HG03342 (cell line): ENCODE measurements around the gene PXN.
"Not testable (repeated sequence)": the region's sequence is repeated elsewhere in the genome, so short reads cannot be mapped to it uniquely, and the experiment has no call there.

Source experiments
- ATAC-seq: cut with Tn5 transposase; IDR thresholded peaks from one replicate; pipeline ENCODE4 v1.9.1; 2021; ENCODE audit warnings: mild to moderate bottlenecking, moderate library complexity; ENCODE audit not compliant: unreplicated experiment

PXN gene

GRCh38 chr12:120227233-120228040 is 38.1 kb downstream of the PXN start:
- no peak for ATAC-seq

DNA sequence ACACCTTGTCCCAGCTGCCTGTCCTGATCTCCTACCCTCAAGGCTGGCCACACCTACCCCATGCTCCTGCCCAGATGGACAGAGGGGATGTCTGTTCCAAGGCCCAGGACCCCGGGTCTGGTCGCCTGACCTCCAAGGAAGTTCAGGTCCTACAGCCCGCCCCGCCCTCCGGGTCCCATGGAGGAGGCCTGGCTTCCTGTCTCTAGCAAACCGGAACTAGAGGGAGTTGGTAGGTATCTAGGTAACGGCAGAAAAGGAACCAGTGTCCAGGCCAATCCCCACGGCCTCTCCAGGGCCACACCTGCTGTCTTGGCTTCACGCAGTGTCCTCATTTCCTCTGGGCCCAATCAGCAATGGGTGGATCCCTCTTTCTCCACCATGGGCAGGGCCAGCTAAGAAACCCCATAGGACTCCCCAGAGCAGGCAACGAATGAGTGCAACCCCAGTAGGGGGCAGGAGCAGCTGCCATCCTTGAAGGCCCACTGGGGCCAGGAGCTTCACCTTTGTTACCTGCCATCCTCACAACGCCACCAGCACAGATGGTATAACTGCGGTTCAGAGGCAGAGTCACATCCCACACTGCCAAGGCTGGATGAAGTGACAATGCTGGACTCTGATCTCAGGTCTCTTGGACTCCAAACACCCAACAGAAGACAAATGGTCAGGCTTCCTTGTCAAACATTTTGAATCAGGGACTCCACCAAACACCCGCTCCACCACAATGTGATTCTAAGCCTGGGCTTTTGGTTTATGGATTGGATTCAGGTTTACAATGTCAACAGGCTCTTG is 39.5 kb downstream of the PXN start:
- ATAC-seq = no peak

DNA sequence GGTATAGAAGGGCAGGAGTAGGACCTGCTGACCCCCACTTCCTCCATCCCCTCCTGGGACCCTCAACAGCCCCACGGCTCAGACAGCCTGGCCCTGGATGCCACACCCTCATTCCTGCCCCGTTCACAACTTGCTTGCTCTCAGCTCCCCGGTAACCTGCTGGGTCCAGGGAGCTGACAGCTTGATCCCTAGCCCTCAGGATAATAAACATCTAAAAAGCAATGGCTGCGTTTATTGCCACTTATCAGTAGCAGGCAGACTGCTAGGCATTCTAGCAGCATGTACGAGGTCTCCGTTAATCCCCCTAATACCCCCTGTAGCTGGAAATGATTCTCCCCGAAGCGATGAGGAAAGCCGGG is 40.4 kb downstream of the PXN start:
- no peak for ATAC-seq

- ATAC-seq = no peak
Measured at GRCh38 chr12:120224304-120225199, 41.0 kb downstream of the PXN start.

DNA sequence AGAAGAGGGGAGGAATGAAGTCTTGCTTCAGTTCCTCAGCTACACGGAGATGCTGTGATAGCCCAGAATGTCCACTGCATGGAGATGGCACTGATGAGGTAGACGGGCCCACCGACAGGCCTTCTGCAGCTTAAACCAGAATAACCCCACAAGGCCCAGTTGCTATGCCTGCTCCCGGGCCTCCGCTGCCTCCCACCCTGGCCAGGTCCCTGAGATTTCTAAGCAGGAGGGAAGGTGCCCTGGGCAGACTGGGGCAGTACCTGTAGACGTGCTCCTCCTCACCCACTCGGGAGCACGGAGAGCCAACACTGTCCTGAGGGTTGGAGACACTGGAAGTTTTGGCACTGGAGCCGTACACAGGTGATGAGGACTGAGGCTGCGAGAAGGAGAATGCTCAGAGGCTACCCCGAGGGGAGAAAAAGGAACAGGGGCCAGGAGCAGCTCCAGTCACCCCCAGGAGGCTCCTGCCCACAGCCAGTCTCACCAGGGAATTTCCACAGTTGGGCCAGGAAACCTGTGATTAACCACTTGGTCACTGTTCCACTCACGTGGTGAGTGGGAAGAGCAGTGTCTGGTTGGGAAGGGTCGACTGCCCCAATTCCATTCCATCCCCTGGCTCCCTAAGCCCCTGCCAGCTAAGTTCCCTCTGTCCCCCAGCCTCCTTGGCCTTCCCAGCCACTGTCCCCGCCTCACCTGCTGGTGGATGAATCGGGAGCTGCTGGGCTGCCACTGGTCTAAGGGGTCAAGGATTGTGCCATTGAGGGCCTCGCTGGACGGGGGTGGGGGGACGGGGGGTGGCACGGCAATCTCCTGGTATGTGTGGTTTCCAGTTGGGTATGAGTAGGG is 41.8 kb downstream of the PXN start:
- ATAC-seq = no peak

DNA sequence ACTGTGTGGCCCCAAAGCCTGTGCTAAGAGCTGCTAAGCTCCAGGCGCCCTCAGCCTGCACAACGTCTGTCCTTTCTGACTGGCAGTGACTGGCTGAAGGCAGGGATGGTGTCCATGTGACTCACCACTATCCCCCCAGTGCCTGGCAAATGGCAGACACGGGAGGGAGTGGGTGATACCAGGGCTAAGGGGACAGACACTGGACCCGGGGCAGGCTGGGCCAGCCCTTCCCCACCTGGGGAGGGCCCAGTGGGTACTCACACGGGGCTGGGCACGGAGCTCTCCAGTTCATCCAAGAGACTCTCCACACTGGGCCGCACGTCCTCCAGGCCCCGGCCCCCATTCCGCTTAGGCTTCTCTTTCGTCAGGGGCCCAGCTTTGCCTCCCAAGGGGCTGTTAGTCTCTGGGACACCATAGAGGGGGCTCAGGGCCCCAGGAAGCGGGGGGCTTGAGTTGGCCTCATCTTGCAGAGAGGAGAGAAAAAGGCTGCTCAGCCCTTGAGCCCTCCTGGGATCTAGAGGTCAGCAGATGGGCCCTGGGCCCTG is 43.2 kb downstream of the PXN start:
- ATAC-seq = no peak

DNA sequence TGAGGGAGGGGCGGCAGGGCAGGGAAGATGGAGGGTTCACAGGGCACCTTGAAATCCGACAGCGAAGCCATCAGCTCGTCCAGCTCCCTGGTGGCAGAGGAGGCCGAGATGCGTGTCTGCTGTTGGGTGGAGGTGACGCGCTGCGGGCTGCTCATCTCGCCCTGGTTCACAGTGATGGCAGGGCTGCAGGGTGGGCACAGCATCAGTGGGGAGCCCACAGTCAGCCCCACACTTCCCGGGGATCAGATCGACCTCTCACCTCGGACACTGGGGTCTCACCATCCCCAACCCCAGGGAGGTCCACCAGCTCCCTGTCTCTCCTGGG is 44.0 kb downstream of the PXN start:
- ATAC-seq = no peak

GRCh38 chr12:120220838-120221575 is 44.5 kb downstream of the PXN start:
- ATAC-seq = no peak

GRCh38 chr12:120218680-120219606 is 46.6 kb downstream of the PXN start:
- ATAC-seq = no peak

- ATAC-seq = no peak
Measured at GRCh38 chr12:120216742-120217605, 48.6 kb downstream of the PXN start.

DNA sequence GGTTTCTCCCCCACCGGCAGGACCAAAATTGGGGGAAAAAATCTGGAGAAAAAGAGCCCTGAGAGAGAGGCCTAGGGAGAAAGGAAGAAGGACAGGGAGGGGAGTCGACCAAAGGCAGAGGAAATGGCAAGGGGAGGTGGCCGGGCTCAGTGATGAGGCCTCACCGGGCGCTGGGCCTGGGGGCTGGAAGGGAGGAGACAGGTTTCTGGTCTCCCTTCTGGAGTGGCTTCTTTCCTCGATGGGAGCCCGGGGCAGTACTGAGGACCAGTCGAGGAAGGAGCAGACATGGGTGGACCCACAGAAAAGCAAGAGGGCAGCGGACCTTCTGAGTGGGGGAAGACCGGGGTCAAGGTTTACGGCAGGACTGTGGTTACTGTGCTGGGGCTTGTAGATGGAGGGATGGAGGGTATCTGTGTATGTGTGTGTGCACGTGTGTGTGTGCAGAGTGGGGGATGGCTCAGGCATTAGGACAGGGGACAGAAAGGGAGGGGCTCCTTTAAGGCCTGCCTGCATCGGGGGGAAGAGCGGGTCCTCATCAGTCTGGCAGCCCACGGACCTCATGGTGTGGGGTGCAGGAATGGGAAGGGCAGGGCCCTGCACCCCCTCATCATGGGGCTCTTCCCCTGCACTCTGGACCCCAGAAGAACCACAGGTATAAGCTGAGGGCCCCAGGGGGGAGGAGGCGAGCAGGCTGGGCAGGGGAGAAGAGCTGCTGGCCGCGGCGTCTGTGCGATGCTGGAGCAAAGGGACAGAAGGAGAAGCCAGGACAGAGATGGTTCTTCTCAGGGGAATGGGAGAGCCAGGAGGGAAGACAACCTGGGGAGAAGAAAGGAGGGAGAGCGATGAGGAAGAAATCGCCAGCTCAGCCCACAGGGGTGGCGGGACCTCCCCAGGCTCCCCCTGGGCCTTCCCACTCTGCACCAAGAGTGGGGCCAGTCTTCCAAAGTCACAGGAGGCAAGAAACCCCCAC is 49.5 kb downstream of the PXN start:
- ATAC-seq = no peak

DNA sequence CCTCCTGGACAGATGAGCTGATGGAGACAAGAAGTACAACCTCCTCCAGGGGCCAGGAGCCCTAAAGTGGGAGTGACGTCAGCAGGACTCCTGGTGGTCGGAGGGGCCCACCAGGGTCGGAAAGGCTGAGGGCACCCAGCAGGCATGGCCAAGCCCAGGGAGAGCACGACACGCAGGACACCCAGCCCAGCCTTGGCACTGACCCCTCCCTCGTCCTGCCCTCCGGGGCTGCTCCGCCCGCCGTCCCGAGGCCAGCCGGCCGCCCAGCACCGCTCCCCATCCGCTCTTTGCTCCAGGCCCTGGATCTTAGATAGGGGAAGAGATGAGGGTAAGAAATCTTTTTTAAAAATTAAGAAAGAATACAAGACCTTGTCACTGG is 50.2 kb downstream of the PXN start:
- ATAC-seq = no peak

DNA sequence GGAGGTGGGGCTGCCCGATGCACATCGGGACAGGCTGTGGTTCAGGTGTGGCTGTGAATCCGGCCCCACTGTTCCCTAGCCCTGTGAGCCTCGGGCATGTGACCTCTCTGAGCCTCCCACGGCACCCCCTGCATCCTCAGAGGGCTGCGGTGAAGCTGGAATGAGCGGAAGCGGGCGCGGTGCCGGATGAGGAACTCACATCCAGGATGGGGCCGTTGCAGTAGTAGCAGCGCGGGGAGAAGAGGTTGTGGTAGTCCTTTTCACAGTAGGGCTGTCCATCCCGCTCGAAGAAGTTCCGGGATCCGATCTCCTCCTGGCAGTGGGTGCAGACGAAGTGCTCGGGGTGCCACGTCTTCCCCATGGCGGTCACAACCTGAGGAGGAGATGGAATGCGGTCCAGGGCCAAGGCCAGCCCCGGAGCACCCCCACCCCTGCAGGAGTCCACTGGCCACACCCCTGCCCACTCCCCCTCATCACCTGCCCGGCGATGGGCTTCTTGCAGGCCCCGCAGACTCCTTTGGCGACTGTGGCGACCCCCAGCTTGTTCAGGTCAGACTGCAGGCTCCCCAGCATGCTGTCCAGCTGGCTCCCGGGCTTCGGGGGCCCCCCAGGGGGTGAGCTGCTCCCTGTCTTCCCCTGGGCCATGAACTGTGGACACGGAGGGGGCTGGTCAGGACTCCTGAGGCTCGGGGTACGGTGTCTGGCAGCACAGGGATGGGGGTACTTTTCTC is 50.7 kb downstream of the PXN start:
- no peak for ATAC-seq

DNA sequence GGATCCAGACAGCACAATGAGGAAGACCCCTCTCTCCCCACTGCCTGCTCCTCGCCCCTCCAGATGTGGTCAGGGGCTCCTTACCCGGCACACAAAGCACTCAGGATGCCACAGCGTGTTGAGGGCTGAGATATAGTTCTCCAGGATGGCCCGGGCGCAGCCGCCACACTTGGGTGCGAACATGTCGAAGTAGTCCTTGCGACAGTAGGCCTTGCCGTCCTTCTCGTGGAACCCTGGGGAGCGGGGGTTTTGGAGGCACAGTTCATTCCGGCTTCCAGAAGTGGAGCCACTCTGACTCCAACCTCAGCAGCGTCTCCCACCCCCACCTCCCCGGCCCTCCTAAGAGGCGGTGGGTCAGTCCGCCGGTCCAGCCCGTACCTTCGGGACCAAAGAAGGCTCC is 51.8 kb downstream of the PXN start:
- ATAC-seq = no peak

- not testable (repeated sequence) for ATAC-seq
Measured at GRCh38 chr12:120213182-120213581, 52.3 kb downstream of the PXN start.

DNA sequence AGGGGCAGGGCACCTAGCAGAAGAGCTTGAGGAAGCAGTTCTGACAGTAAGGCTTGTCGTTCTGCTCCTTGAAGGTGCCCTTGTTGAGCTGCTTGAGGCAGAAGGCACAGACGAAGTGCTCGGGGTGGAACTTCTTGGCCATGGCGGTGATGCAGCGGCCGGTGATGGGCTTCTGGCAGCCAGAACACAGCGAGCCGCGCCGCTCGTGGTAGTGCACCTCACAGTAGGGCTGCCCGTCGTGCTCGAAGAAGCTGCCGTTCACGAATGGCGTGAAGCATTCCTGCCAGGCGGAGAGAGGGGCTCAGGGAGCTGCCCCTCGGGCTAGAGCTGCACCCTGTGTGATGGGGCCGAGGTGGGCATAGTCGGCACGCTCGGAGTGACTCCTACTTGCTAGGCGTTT is 53.2 kb downstream of the PXN start:
- no peak for ATAC-seq
